HG03575 (cell line): ENCODE data around the gene PTPA.
"Not testable (repeated sequence)": the region's sequence is repeated elsewhere in the genome, so short reads cannot be mapped to it uniquely, and the experiment has no call there.

Source experiments
- ATAC-seq: cut with Tn5 transposase; IDR thresholded peaks from one replicate; pipeline ENCODE4 v1.9.1; 2021; ENCODE audit not compliant: unreplicated experiment, insufficient number of reproducible peaks, low FRiP score; ENCODE audit errors: extremely low read depth

The PTPA gene

GRCh38 chr9:129130271-129130670 is 19.1 kb downstream of the PTPA start:
- not testable (repeated sequence) for ATAC-seq

GRCh38 chr9:129130791-129131190 is 19.6 kb downstream of the PTPA start:
- ATAC-seq = no peak

GRCh38 chr9:129131300-129132145 is 20.3 kb downstream of the PTPA start:
- no peak for ATAC-seq

GRCh38 chr9:129133082-129133481 is 21.9 kb downstream of the PTPA start:
- no peak for ATAC-seq

- ATAC-seq = no peak
Observed at GRCh38 chr9:129135476-129135875, 24.3 kb downstream of the PTPA start.

GRCh38 chr9:129136446-129137035 is 25.3 kb downstream of the PTPA start:
- no peak for ATAC-seq

- ATAC-seq = no peak
Observed at GRCh38 chr9:129137292-129138143, 26.3 kb downstream of the PTPA start.

GRCh38 chr9:129138144-129138462 is 26.9 kb downstream of the PTPA start:
- ATAC-seq = no peak

GRCh38 chr9:129138476-129139232 is 27.4 kb downstream of the PTPA start:
- ATAC-seq = no peak

- no peak for ATAC-seq
Observed at GRCh38 chr9:129139233-129139992, 28.2 kb downstream of the PTPA start.

- peak; percentile 28 for ATAC-seq
Observed at GRCh38 chr9:129139993-129140396, 28.8 kb downstream of the PTPA start.

GRCh38 chr9:129140397-129141065 is 29.3 kb downstream of the PTPA start:
- no peak for ATAC-seq

- ATAC-seq = no peak
Observed at GRCh38 chr9:129141066-129142041, 30.1 kb downstream of the PTPA start.

GRCh38 chr9:129142138-129142935 is 31.1 kb downstream of the PTPA start:
- ATAC-seq = no peak

- no peak for ATAC-seq
Observed at GRCh38 chr9:129143031-129143927, 32.1 kb downstream of the PTPA start.
